CD14-positive monocyte (primary cell): ENCODE data around the gene NGLY1. TPM values are rescaled to one million over a fixed set of nuclear protein-coding genes. Genes with fewer than 3 reads are reported as not detected.

Experiments
- DNase-seq, 3 donors: peaks; one replicate each; pipeline ENCODE4 v3.0.0-alpha.2; 2011 to 2022
- H2AFZ ChIP-seq: 2 replicates; pipeline ENCODE4 v1.6.0; 2012; ENCODE audit warnings: mild to moderate bottlenecking, low read depth, low read length, inconsistent platforms; ENCODE audit not compliant: insufficient read depth, poor library complexity, severe bottlenecking
- H3K27ac ChIP-seq, 2 donors: 1 replicate in 1 of 2; 2 replicates in 1 of 2; pipeline ENCODE4 v1.5.1; 2012 to 2013; ENCODE audit warnings: low read length in 2 of 2, control low read depth in 1 of 2, inconsistent platforms in 1 of 2, low read depth in 1 of 2, mild to moderate bottlenecking in 1 of 2
- H3K27me3 ChIP-seq, 2 donors: one replicate each; pipeline versions ENCODE4 v1.6.0 to v1.6.1; 2011 to 2013; ENCODE audit warnings: low read length in 2 of 2; ENCODE audit not compliant: control insufficient read depth in 2 of 2, insufficient read depth in 2 of 2
- H3K36me3 ChIP-seq, 2 donors: replicated peaks in 1 of 2; 1 replicate in 1 of 2; 2 replicates in 1 of 2; pipeline versions ENCODE4 v1.5.1 to v1.6.1; 2012 to 2013; ENCODE audit warnings: low read length in 2 of 2, control low read depth in 1 of 2, inconsistent platforms in 1 of 2, mild to moderate bottlenecking in 1 of 2; ENCODE audit not compliant: insufficient read depth in 2 of 2, control insufficient read depth in 1 of 2
- H3K4me1 ChIP-seq, 2 donors: 1 replicate in 1 of 2; 2 replicates in 1 of 2; pipeline versions ENCODE4 v1.5.1 to v1.6.1; 2012 to 2013; ENCODE audit warnings: low read length in 2 of 2, control low read depth in 1 of 2, inconsistent platforms in 1 of 2, mild to moderate bottlenecking in 1 of 2, moderate library complexity in 1 of 2; ENCODE audit not compliant: insufficient read depth in 2 of 2, control insufficient read depth in 1 of 2
- H3K4me2 ChIP-seq: replicated peaks from 2 replicates; pipeline ENCODE3; 2012; ENCODE audit warnings: low read length, moderate library complexity, mild to moderate bottlenecking; ENCODE audit not compliant: poor library complexity, severe bottlenecking; ENCODE audit errors: extremely low read depth
- H3K4me3 ChIP-seq, 3 experiments: fragments of 200-600 bp in 1 of 3; sonication (generic) in 1 of 3; replicated peaks in 1 of 3; 1 replicate in 2 of 3; 2 replicates in 1 of 3; pipeline ENCODE4 v1.5.1; 2011 to 2013; ENCODE audit warnings: low read length in 3 of 3, mild to moderate bottlenecking in 3 of 3, control low read depth in 2 of 3, low read depth in 2 of 3, inconsistent platforms in 1 of 3, moderate library complexity in 1 of 3
- H3K79me2 ChIP-seq: 2 replicates; pipeline ENCODE4 v1.6.0; 2012; ENCODE audit warnings: mild to moderate bottlenecking, control low read depth, inconsistent platforms, low read length, moderate library complexity; ENCODE audit not compliant: insufficient read depth
- H3K9ac ChIP-seq: 2 replicates; pipeline ENCODE4 v1.6.0; 2017; ENCODE audit warnings: low read length, mild to moderate bottlenecking; ENCODE audit not compliant: insufficient read depth, poor library complexity, severe bottlenecking
- H3K9me3 ChIP-seq, 2 donors: replicated peaks in 1 of 2; 1 replicate in 1 of 2; 2 replicates in 1 of 2; pipeline versions ENCODE4 v1.5.1 to v1.6.1; 2012 to 2013; ENCODE audit warnings: low read length in 2 of 2, control low read depth in 1 of 2; ENCODE audit not compliant: control insufficient read depth in 1 of 2, insufficient read depth in 1 of 2
- H4K20me1 ChIP-seq: 2 replicates; pipeline ENCODE4 v1.6.0; 2012; ENCODE audit warnings: mild to moderate bottlenecking, low read length, control low read depth, moderate library complexity; ENCODE audit not compliant: insufficient read depth
- H3K27ac Mint-ChIP-seq, 7 donors: one replicate each; pipeline ENCODE4 v1.8.0; 2020; ENCODE audit warnings: mild to moderate bottlenecking in 7 of 7, mixed read lengths in 7 of 7, moderate library complexity in 6 of 7, inconsistent platforms in 2 of 7
- H3K27me3 Mint-ChIP-seq, 3 donors: one replicate each; pipeline ENCODE4 v1.8.0; 2021 to 2022; ENCODE audit warnings: low read depth in 3 of 3, mild to moderate bottlenecking in 3 of 3, mixed read lengths in 3 of 3, moderate library complexity in 3 of 3, inconsistent platforms in 1 of 3
- H3K36me3 Mint-ChIP-seq, 2 donors: one replicate each; pipeline ENCODE4 v1.8.0; 2020; ENCODE audit warnings: mixed read lengths in 2 of 2, inconsistent platforms in 1 of 2, mild to moderate bottlenecking in 1 of 2
- H3K4me1 Mint-ChIP-seq: one replicate; pipeline ENCODE4 v1.8.0; 2020; ENCODE audit warnings: mild to moderate bottlenecking, mixed read lengths
- H3K4me3 Mint-ChIP-seq, 2 donors: one replicate each; pipeline ENCODE4 v1.8.0; 2020; ENCODE audit warnings: mild to moderate bottlenecking in 2 of 2, mixed read lengths in 2 of 2, moderate library complexity in 1 of 2
- H3K9me3 Mint-ChIP-seq, 7 donors: one replicate each; pipeline ENCODE4 v1.8.0; 2020 to 2022; ENCODE audit warnings: mixed read lengths in 7 of 7, mild to moderate bottlenecking in 6 of 7, moderate library complexity in 6 of 7, inconsistent platforms in 2 of 7
- WGBS: methylation state at CpG from one replicate; pipeline ENCODE4 v1.1.5; 2013; ENCODE audit warnings: missing lambda C conversion rate; ENCODE audit not compliant: insufficient coverage; 5-methylcytosine and 5-hydroxymethylcytosine counted together
- intact Hi-C, 2 donors: fragments of 100-400 bp; cut with micrococcal nuclease; formaldehyde crosslinking; loops; one replicate each; pipeline versions ENCODE4 v1.15.0 to v1.15.1; 2023
- polyA plus RNA-seq, 3 donors: library from polyadenylated mRNA; depleted of rRNA in 1 of 3; unstranded in 2 of 3; stranded (reverse) in 1 of 3; fragments of 300-500 nt in 2 of 3; fragments of >200 nt in 1 of 3; fragmentation: Illumina TruSeq in 2 of 3; gene quantifications; 1 replicate in 2 of 3; 2 replicates in 1 of 3; pipeline ENCODE4 v1.2.3, GENCODE V29; 2012 to 2021
- TF ChIP-seq, protein P1 (sequence below): fragments of 200-600 bp; IDR thresholded peaks from one replicate; pipeline ENCODE4 v1.8.0; 2022; ENCODE audit warnings: antibody characterized with exemption, mild to moderate bottlenecking

The NGLY1 gene
- polyA plus RNA-seq, 3 donors = 11.4 to 33.4 (median 29.6) TPM

DNA sequence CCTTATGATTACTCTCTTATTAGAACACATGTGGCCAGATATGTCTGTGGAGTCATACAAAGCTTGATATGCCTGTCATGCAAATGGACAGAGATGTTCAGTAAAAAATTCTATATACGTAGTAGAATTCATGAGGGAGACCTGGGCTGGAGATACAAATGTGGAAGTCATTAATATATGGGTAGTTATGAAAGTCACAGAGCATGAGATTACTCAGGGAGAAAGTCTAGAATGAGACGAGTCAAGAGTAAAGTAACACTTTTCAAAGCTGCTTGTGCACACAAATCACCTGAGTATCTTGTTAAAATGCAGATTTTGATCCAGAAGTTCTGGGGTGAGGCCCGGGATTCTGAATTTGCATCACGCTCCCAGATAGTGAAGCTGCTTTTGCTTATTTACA is 35.1 kb upstream of the NGLY1 start:
- H3K36me3 ChIP-seq = no peaks in the 10 kb centered on the region
- H3K27ac ChIP-seq = no peak overlapping the region
- no peak overlapping the region for H3K4me3 Mint-ChIP-seq
- no peaks in the 10 kb centered on the region for H3K79me2 ChIP-seq
- WGBS = 95% methylated on average over 2 of the region's 4 CpGs
- H3K27me3 ChIP-seq = no peaks in the 10 kb centered on the region
- no peak overlapping the region for H3K27ac Mint-ChIP-seq
- no peaks in the 10 kb centered on the region for H3K4me1 Mint-ChIP-seq
- H3K9ac ChIP-seq = no peak overlapping the region
- H3K9me3 Mint-ChIP-seq = peaks cover 0 to 2% (median 0%) of the 10 kb centered on the region in 7 donors
- intact Hi-C loops = no loop called here
- H4K20me1 ChIP-seq = no peaks in the 10 kb centered on the region
- H2AFZ ChIP-seq = no peak overlapping the region
- no peak for DNase-seq
- TF ChIP-seq, protein P1, sequence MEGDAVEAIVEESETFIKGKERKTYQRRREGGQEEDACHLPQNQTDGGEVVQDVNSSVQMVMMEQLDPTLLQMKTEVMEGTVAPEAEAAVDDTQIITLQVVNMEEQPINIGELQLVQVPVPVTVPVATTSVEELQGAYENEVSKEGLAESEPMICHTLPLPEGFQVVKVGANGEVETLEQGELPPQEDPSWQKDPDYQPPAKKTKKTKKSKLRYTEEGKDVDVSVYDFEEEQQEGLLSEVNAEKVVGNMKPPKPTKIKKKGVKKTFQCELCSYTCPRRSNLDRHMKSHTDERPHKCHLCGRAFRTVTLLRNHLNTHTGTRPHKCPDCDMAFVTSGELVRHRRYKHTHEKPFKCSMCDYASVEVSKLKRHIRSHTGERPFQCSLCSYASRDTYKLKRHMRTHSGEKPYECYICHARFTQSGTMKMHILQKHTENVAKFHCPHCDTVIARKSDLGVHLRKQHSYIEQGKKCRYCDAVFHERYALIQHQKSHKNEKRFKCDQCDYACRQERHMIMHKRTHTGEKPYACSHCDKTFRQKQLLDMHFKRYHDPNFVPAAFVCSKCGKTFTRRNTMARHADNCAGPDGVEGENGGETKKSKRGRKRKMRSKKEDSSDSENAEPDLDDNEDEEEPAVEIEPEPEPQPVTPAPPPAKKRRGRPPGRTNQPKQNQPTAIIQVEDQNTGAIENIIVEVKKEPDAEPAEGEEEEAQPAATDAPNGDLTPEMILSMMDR = no peak
- no peaks in the 10 kb centered on the region for H3K36me3 Mint-ChIP-seq
- H3K27me3 Mint-ChIP-seq = peaks cover 0 to 3% (median 0%) of the 10 kb centered on the region in 3 donors
- H3K4me1 ChIP-seq = no peaks in the 10 kb centered on the region
- H3K4me2 ChIP-seq = no peak overlapping the region
- no peak overlapping the region for H3K4me3 ChIP-seq
- no peaks in the 10 kb centered on the region for H3K9me3 ChIP-seq

DNA sequence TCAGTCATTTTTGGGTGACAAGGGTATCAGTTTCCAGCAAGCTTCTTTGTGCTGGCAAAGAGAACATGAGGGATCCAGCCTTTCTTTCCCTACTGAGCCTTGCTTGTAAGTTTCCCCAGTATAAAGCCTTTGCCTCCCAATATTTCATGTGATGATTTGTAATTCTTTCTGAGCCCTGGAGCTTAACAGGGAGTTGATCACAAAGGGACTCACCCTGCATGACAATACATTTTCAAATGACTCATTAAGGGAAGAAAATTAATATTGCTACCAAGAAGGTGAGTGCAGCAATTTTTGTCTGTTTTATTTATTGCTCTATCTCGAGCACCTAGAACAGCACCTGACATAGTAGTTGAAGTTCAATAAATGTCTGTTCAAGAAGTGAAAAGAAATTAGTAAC is 34.4 kb upstream of the NGLY1 start:
- intact Hi-C loops = no loop called here
- no CpG with 5 or more reads among the region's 1 CpG for WGBS
- Histone ChIP-seq H3K9me3 (no peaks in the 10 kb centered on the region), H3K79me2 (no peaks in the 10 kb centered on the region), H2AFZ (no peak overlapping the region), H3K4me1 (no peaks in the 10 kb centered on the region), H3K27ac (no peak overlapping the region), H3K4me2 (no peak overlapping the region), H3K27me3 (no peaks in the 10 kb centered on the region), H4K20me1 (no peaks in the 10 kb centered on the region), H3K9ac (no peak overlapping the region), H3K4me3 (no peak overlapping the region), H3K36me3 (no peaks in the 10 kb centered on the region)
- Mint-ChIP-seq H3K27me3 (peaks cover 0 to 3% (median 0%) of the 10 kb centered on the region in 3 donors), H3K27ac (no peak overlapping the region), H3K4me1 (no peaks in the 10 kb centered on the region), H3K4me3 (no peak overlapping the region), H3K36me3 (no peaks in the 10 kb centered on the region), H3K9me3 (peaks cover 0 to 2% (median 0%) of the 10 kb centered on the region in 7 donors)
- no peak for DNase-seq
- TF ChIP-seq, protein P1 = no peak
